ENCODE measurements around the gene SST. TPM values are rescaled to one million over a fixed set of nuclear protein-coding genes. Genes with fewer than 3 reads are reported as not detected.

SST gene
- total and polyA plus RNA-seq, 7 experiments from 2014 or later, result not detected

GRCh38 chr3:187709155-187709554, 39.0 kb upstream of the SST start:
- Mint-ChIP-seq H3K4me3 (no peak overlapping the region), H3K9me3 (no peaks in the 10 kb centered on the region), H3K27me3 (peaks cover 0 to 9% (median 0%) of the 10 kb centered on the region in 5 donors), H3K36me3 (no peaks in the 10 kb centered on the region), H3K4me1 (peaks cover 3 to 12% (median 8%) of the 10 kb centered on the region in 7 donors), H3K27ac (no peak overlapping the region)
- Histone ChIP-seq H3K9me3 (ENCODE audit: control insufficient read depth in 2 of 3, low read length in 3 of 3) (no peaks in the 10 kb centered on the region), H3K4me3 (ENCODE audit: low read length) (no peak overlapping the region), H3K27ac (ENCODE audit: low read depth, low read length) (no peak overlapping the region), H3K36me3 (ENCODE audit: control insufficient read depth in 2 of 3, insufficient read depth in 3 of 3, low read length in 3 of 3) (no peaks in the 10 kb centered on the region), H3K4me1 (ENCODE audit: control insufficient read depth in 2 of 2, insufficient read depth in 2 of 2, low read length in 2 of 2) (peaks cover 5 to 6% of the 10 kb centered on the region in 2 donors), H3K27me3 (ENCODE audit: control insufficient read depth in 2 of 2, insufficient read depth in 2 of 2, low read length in 2 of 2) (no peaks in the 10 kb centered on the region)
- no peak for ATAC-seq
- CTCF ChIA-PET, result interaction anchor here (0.6 to 12.7 kb wide), 3 partner anchors 30 to 1438 kb away, joined by 3 to 95 read pairs (median 3); no protein-coding TSS in a partner anchor
- POLR2A ChIA-PET, result no interaction called here
- intact Hi-C loops (cut with micrococcal nuclease), result no loop called here
- DNase-seq, result no peak

GRCh38 chr3:187708696-187709095, 38.5 kb upstream of the SST start:
- ATAC-seq (no peak), DNase-seq (no peak)
- intact Hi-C loops (cut with micrococcal nuclease), result no loop called here
- H3K36me3 Mint-ChIP-seq, result no peaks in the 10 kb centered on the region
- no peaks in the 10 kb centered on the region for H3K9me3 Mint-ChIP-seq
- Histone ChIP-seq H3K27ac (ENCODE audit: low read depth, low read length) (no peak overlapping the region), H3K4me1 (ENCODE audit: control insufficient read depth in 2 of 2, insufficient read depth in 2 of 2, low read length in 2 of 2) (peaks cover 1 to 3% of the 10 kb centered on the region in 2 donors), H3K36me3 (ENCODE audit: control insufficient read depth in 2 of 3, insufficient read depth in 3 of 3, low read length in 3 of 3) (no peaks in the 10 kb centered on the region), H3K27me3 (ENCODE audit: control insufficient read depth in 2 of 2, insufficient read depth in 2 of 2, low read length in 2 of 2) (no peaks in the 10 kb centered on the region), H3K9me3 (ENCODE audit: control insufficient read depth in 2 of 3, low read length in 3 of 3) (no peaks in the 10 kb centered on the region), H3K4me3 (ENCODE audit: low read length) (no peak overlapping the region)
- POLR2A ChIA-PET, result no interaction called here
- H3K4me1 Mint-ChIP-seq, result peaks cover 0 to 8% (median 4%) of the 10 kb centered on the region in 7 donors
- H3K27me3 Mint-ChIP-seq, result peaks cover 0 to 9% (median 0%) of the 10 kb centered on the region in 5 donors
- no peak overlapping the region for H3K4me3 Mint-ChIP-seq
- no peak overlapping the region for H3K27ac Mint-ChIP-seq
- CTCF ChIA-PET, result interaction anchor here (0.6 to 12.7 kb wide), 4 partner anchors 29 to 1438 kb away, joined by 3 to 95 read pairs (median 3); no protein-coding TSS in a partner anchor

GRCh38 chr3:187706971-187707370, 36.8 kb upstream of the SST start:
- no peak overlapping the region for H3K4me3 ChIP-seq (ENCODE audit: low read length)
- no peaks in the 10 kb centered on the region for H3K36me3 ChIP-seq (ENCODE audit: control insufficient read depth in 2 of 3, insufficient read depth in 3 of 3, low read length in 3 of 3)
- Mint-ChIP-seq H3K4me1 (peaks cover 0 to 2% (median 0%) of the 10 kb centered on the region in 7 donors), H3K4me3 (no peak overlapping the region), H3K27me3 (peaks cover 0 to 9% (median 0%) of the 10 kb centered on the region in 5 donors), H3K36me3 (no peaks in the 10 kb centered on the region), H3K9me3 (no peaks in the 10 kb centered on the region), H3K27ac (peak overlapping the region in 1 of 9 donors; percentile 54)
- H3K9me3 ChIP-seq (ENCODE audit: control insufficient read depth in 2 of 3, low read length in 3 of 3), result no peaks in the 10 kb centered on the region
- H3K27me3 ChIP-seq (ENCODE audit: control insufficient read depth in 2 of 2, insufficient read depth in 2 of 2, low read length in 2 of 2), result no peaks in the 10 kb centered on the region
- ATAC-seq (no peak), DNase-seq (no peak)
- no peaks in the 10 kb centered on the region for H3K4me1 ChIP-seq (ENCODE audit: control insufficient read depth in 2 of 2, insufficient read depth in 2 of 2, low read length in 2 of 2)
- intact Hi-C loops (cut with micrococcal nuclease), result no loop called here
- ChIA-PET POLR2A (no interaction called here), CTCF (no interaction called here)
- H3K27ac ChIP-seq (ENCODE audit: low read depth, low read length), result no peak overlapping the region

- DNase-seq (no peak), ATAC-seq (no peak)
- Histone ChIP-seq H3K27ac (ENCODE audit: low read depth, low read length) (no peak overlapping the region), H3K36me3 (ENCODE audit: control insufficient read depth in 2 of 3, insufficient read depth in 3 of 3, low read length in 3 of 3) (no peaks in the 10 kb centered on the region), H3K9me3 (ENCODE audit: control insufficient read depth in 2 of 3, low read length in 3 of 3) (no peaks in the 10 kb centered on the region), H3K27me3 (ENCODE audit: control insufficient read depth in 2 of 2, insufficient read depth in 2 of 2, low read length in 2 of 2) (no peaks in the 10 kb centered on the region), H3K4me1 (ENCODE audit: control insufficient read depth in 2 of 2, insufficient read depth in 2 of 2, low read length in 2 of 2) (no peaks in the 10 kb centered on the region), H3K4me3 (ENCODE audit: low read length) (no peak overlapping the region)
- Mint-ChIP-seq H3K36me3 (no peaks in the 10 kb centered on the region), H3K4me3 (no peak overlapping the region), H3K27ac (no peak overlapping the region), H3K27me3 (peaks cover 0 to 11% (median 0%) of the 10 kb centered on the region in 5 donors), H3K4me1 (peaks cover 0 to 2% (median 0%) of the 10 kb centered on the region in 7 donors), H3K9me3 (no peaks in the 10 kb centered on the region)
- CTCF ChIA-PET, result interaction anchor here (1.2 kb wide), 1 partner anchor 35 kb away, joined by 3 read pairs; no protein-coding TSS in a partner anchor
- intact Hi-C loops (cut with micrococcal nuclease), result no loop called here
- POLR2A ChIA-PET, result no interaction called here
Observed at GRCh38 chr3:187705164-187705563, 35.0 kb upstream of the SST start.

- no peaks in the 10 kb centered on the region for H3K36me3 ChIP-seq (ENCODE audit: control insufficient read depth in 2 of 3, insufficient read depth in 3 of 3, low read length in 3 of 3)
- H3K27me3 ChIP-seq (ENCODE audit: control insufficient read depth in 2 of 2, insufficient read depth in 2 of 2, low read length in 2 of 2), result no peaks in the 10 kb centered on the region
- POLR2A ChIA-PET, result no interaction called here
- Mint-ChIP-seq H3K27me3 (peaks cover 0 to 6% (median 0%) of the 10 kb centered on the region in 5 donors), H3K36me3 (no peaks in the 10 kb centered on the region), H3K27ac (no peak within 1 kb of the TSS), H3K4me3 (no peak within 1 kb of the TSS), H3K9me3 (no peaks in the 10 kb centered on the region), H3K4me1 (peaks cover 0 to 2% (median 0%) of the 10 kb centered on the region in 7 donors)
- no peak for DNase-seq
- H3K9me3 ChIP-seq (ENCODE audit: control insufficient read depth in 2 of 3, low read length in 3 of 3), result no peaks in the 10 kb centered on the region
- no peak within 1 kb of the TSS for H3K4me3 ChIP-seq (ENCODE audit: low read length)
- ATAC-seq, result no peak
- H3K4me1 ChIP-seq (ENCODE audit: control insufficient read depth in 2 of 2, insufficient read depth in 2 of 2, low read length in 2 of 2), result no peaks in the 10 kb centered on the region
- intact Hi-C loops (cut with micrococcal nuclease), result no loop called here
- no peak within 1 kb of the TSS for H3K27ac ChIP-seq (ENCODE audit: low read depth, low read length)
- CTCF ChIA-PET, result interaction anchor here (1.1 kb wide), 1 partner anchor 23 kb away, joined by 3 read pairs; no protein-coding TSS in a partner anchor
Observed at GRCh38 chr3:187702507-187703033, 32.4 kb upstream of the SST start, which contains the start of gene RTP2. RTP2 (minus strand) TSS chr3:187702557; CDS start chr3:187702128, 429 bp downstream.

GRCh38 chr3:187700249-187700648, 30.1 kb upstream of the SST start:
- no peaks in the 10 kb centered on the region for H3K9me3 ChIP-seq (ENCODE audit: control insufficient read depth in 2 of 3, low read length in 3 of 3)
- H3K4me3 ChIP-seq (ENCODE audit: low read length), result no peak overlapping the region
- Mint-ChIP-seq H3K27me3 (peaks cover 0 to 13% (median 4%) of the 10 kb centered on the region in 5 donors), H3K36me3 (no peaks in the 10 kb centered on the region), H3K27ac (no peak overlapping the region), H3K4me3 (no peak overlapping the region), H3K4me1 (no peaks in the 10 kb centered on the region), H3K9me3 (no peaks in the 10 kb centered on the region)
- CTCF ChIA-PET, result interaction anchor here (0.5 kb wide), 1 partner anchor 80 kb away, joined by 3 read pairs; no protein-coding TSS in a partner anchor
- H3K4me1 ChIP-seq (ENCODE audit: control insufficient read depth in 2 of 2, insufficient read depth in 2 of 2, low read length in 2 of 2), result no peaks in the 10 kb centered on the region
- intact Hi-C loops (cut with micrococcal nuclease), result no loop called here
- no peak overlapping the region for H3K27ac ChIP-seq (ENCODE audit: low read depth, low read length)
- ATAC-seq (no peak), DNase-seq (no peak)
- no peaks in the 10 kb centered on the region for H3K27me3 ChIP-seq (ENCODE audit: control insufficient read depth in 2 of 2, insufficient read depth in 2 of 2, low read length in 2 of 2)
- H3K36me3 ChIP-seq (ENCODE audit: control insufficient read depth in 2 of 3, insufficient read depth in 3 of 3, low read length in 3 of 3), result no peaks in the 10 kb centered on the region
- POLR2A ChIA-PET, result no interaction called here
